ENCODE data around the gene AMBRA1. TPM values are rescaled to one million over a fixed set of nuclear protein-coding genes. Genes with fewer than 3 reads are reported as not detected.

The AMBRA1 gene
- total and polyA plus RNA-seq, 2 of the 8 experiments (the other 6 are each of a cell fraction or from before 2014, with no cell fraction given), result 14.2 to 37.4 TPM

- TF ChIP-seq USF2 (IDR thresholded peaks at IDR 0.05; ENCODE audit: low read length) (no peak), KDM5A (IDR thresholded peaks at IDR 0.05; ENCODE audit: low read length) (no peak), SRF (IDR thresholded peaks at IDR 0.05; ENCODE audit: low read depth, low read length) (no peak), RNF2 (IDR thresholded peaks at IDR 0.05; ENCODE audit: borderline replicate concordance, low read depth, low read length, missing control alignments, poor library complexity, severe bottlenecking) (no peak)
Observed at GRCh38 chr11:46426233-46426991, 167.4 kb downstream of the AMBRA1 start (continued).

Data from H1 (cell line).